HG02588 (cell line): Measurements from ENCODE around the gene HERC4.
"Not testable (repeated sequence)": the region's sequence is repeated elsewhere in the genome, so short reads cannot be mapped to it uniquely, and the experiment has no call there.

Experiments
- ATAC-seq: cut with Tn5 transposase; IDR thresholded peaks from one replicate; pipeline ENCODE4 v1.9.1; 2021; ENCODE audit warnings: mild to moderate bottlenecking, moderate library complexity; ENCODE audit not compliant: unreplicated experiment

HERC4 gene

GRCh38 chr10:68090586-68090985 is 15.5 kb upstream of the HERC4 start:
- no peak for ATAC-seq

- no peak for ATAC-seq
These were observed 13.7 kb upstream of the HERC4 start for GRCh38 chr10:68088740-68089139.

GRCh38 chr10:68087685-68088401 is 12.8 kb upstream of the HERC4 start:
- ATAC-seq = no peak

GRCh38 chr10:68086910-68087684 is 12.0 kb upstream of the HERC4 start:
- no peak for ATAC-seq

GRCh38 chr10:68086011-68086410 is 10.9 kb upstream of the HERC4 start:
- ATAC-seq = no peak

GRCh38 chr10:68084469-68084868 is 9.4 kb upstream of the HERC4 start:
- no peak for ATAC-seq

GRCh38 chr10:68083953-68084352 is 8.9 kb upstream of the HERC4 start:
- no peak for ATAC-seq

GRCh38 chr10:68082872-68083271 is 7.8 kb upstream of the HERC4 start:
- ATAC-seq = no peak

GRCh38 chr10:68081916-68082315 is 6.8 kb upstream of the HERC4 start:
- ATAC-seq = no peak

- no peak for ATAC-seq
These were observed 5.9 kb upstream of the HERC4 start for GRCh38 chr10:68080853-68081431.

GRCh38 chr10:68079434-68079833 is 4.4 kb upstream of the HERC4 start:
- no peak for ATAC-seq

- no peak for ATAC-seq
These were observed 1.9 kb upstream of the HERC4 start for GRCh38 chr10:68077026-68077425.

- ATAC-seq = not testable (repeated sequence)
These were observed 998 bp upstream of the HERC4 start for GRCh38 chr10:68076081-68076480.

GRCh38 chr10:68075550-68076004 is 494 bp upstream of the HERC4 start:
- no peak for ATAC-seq

GRCh38 chr10:68074031-68074774 is 880 bp downstream of the HERC4 start:
- ATAC-seq = no peak

- ATAC-seq = no peak
These were observed 1.5 kb downstream of the HERC4 start for GRCh38 chr10:68073631-68074030.

- no peak for ATAC-seq
These were observed 7.6 kb downstream of the HERC4 start for GRCh38 chr10:68067508-68067907.

- no peak for ATAC-seq
These were observed 8.1 kb downstream of the HERC4 start for GRCh38 chr10:68067029-68067428.

GRCh38 chr10:68053553-68053952 is 21.5 kb downstream of the HERC4 start:
- ATAC-seq = no peak

- no peak for ATAC-seq
These were observed 22.6 kb downstream of the HERC4 start for GRCh38 chr10:68052463-68052862.
